RCC 7860 (cell line): ENCODE measurements around the gene LZTR1.
A peak's percentile ranks its signal among the peaks of the same experiment; 100 is the strongest.

Experiments used
- DNase-seq: peaks from one replicate; pipeline ENCODE4 v3.0.0-alpha.2; 2015; ENCODE audit warnings: low spot score
- FAIRE-seq: peaks from 2 replicates; lab custom pipeline; 2012; peaks lifted over from hg19 to GRCh38; lab: Jason Lieb, UNC

LZTR1 gene

DNA sequence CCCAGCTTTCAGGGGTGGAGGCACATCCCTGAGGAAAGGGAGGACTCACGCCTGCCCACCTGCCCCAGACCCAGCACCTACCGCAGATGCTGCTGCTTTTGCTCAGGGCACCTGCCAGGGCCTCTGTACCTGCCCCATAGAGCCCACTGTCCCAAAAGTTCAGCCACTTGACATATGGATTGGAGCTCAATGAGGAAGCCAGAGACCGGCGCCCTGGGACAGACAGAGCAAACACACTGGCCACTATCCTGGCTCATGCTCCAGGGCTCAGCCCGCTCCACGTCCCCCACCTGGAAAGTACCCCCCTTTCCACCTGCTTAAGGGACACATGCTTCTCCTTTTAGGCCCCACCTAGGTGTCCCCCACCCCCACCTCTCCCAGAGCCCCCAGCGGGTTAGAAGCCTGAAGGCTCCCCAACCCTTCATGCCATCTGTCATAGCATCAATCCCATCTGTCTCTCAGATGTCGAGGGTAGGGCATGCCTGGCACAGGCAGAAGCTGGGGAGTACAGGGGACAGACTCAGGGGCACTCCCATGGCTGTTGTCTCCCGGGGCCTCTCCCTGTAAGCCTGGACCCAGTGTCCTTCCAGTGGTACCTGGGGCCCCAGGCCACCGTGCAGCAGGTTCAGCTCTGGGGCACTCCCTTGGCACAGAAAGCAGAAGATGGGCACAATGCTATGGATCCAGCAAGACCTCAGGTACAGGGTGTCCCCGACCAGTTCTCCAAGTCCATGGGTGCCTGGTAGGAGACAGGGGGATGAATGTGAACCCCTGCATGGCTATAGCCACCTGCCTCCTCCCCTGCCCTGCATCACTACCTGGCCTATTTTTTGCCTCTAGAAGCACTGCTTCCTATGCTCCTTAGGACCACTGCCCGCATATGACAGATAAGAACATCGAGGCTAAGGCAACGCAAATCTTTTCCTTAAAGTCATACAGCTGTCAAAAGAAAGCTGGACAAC lies 30.6 kb downstream of the LZTR1 start:
- FAIRE-seq (no peak), DNase-seq (no peak)

DNA sequence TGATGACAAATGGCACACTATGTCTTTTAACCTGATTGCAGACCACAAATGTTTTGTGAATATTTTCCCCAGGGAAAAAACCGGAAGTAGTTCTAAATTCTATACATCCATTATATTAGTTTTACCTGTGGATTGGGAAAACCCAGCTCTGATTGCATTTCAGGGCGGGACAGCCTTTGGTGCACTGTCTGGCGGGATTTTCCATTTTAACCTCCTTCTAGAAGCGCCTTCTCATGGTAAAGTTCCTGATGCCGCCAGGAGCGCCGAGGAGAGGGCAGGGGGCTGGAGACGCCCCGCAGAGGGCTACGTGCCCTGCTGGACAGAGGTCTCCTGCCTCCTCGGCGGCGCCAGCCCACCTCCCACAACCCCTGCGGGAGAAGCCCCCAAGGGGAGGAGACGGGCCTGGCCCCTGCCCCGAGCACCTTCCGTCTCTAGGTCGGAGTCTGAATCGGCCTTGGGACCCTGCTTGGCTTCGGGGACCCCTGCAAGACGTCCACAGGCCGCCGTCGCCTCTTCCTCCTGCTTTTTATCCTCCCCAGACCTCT lies 31.6 kb downstream of the LZTR1 start:
- no peak for DNase-seq
- no peak for FAIRE-seq

DNA sequence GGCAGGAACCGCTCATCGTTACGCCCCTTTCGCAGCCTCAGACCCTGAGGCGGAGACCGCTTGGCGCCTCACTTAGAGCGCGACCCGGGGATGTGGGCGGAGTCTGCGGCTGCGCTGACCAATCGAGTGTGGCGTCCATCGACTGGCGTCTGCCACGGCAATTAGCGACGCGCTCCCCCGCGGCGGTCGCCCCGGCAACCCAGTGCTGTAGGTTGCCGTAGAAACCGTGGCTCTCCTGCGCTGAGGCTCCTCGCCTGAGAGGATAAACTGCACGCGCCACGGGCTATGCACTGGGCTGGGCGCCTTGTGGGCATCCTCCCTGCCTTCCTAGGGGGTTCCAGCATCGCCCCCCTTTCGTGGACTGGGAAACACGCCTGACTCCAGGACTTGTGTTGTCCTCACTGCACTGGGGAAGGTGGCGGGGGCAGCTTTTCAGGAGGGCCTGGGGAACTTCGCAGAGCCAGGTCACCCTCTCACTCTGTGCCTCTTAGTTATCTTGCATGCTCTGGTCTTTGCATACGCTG lies 32.2 kb downstream of the LZTR1 start:
- DNase-seq (peak; percentile 73), FAIRE-seq (no peak)

DNA sequence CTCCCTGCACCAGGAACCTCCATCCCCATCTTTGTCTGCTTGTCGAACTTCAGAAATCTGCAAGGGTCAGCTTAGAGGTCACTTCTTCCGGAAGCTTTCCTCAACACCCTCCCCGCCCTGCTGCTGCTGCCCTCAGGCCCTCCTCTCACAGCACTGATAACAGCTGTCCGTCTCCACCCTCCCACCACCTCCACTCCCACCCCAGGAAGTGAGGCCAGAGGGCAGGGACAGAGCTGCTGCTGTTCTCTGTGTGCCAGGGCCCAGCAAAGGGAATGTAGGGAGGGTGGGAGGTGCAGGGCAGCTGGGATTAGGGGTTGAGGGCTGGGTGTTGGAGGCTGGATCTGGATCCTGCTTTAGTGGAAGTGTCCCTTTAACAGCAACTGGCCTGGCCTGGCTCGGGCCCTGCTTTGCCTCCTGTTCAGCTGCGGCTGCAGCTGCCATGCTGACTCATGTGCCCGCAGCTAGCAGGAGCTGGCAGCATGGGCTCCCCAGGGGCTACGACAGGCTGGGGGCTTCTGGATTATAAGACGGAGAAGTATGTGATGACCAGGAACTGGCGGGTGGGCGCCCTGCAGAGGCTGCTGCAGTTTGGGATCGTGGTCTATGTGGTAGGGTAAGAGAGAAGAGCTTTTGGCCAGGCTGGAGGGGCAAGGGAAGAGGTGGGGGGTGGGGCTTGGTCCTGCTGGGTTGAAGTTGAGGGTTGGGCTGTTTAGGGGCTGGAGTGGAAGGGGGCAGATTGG lies 32.8 kb downstream of the LZTR1 start, which contains the start of gene P2RX6:
TSS of gene P2RX6 (plus strand) at position 440 of the 740 bp plus-strand sequence. CDS start at position 450, 10 bp downstream.
- FAIRE-seq (no peak), DNase-seq (peak; percentile 36)

DNA sequence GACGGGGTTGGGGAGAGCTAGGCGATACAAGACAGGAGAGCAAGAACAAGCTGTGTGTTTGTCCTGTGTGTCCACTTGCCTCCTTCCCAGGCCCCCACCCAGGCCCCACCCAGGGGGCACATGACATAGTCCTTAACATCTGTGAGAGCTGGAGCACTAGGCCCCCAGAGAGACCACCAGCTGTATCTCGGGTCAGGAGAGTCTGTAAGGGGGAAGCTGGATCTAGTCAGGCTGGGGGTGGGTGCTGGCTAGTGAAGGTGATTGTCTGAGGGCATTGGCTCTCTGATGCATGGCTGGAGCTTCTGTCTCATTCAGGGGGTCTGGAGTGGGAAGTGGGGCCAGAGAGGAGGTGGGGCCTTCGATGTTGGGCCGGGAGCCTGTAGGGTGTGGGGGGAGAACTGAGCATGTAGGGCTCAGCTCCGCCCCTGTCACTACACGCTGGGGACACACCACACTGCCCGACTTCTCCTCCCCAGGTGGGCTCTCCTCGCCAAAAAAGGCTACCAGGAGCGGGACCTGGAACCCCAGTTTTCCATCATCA lies 33.4 kb downstream of the LZTR1 start:
- no peak for DNase-seq
- FAIRE-seq: no peak

DNA sequence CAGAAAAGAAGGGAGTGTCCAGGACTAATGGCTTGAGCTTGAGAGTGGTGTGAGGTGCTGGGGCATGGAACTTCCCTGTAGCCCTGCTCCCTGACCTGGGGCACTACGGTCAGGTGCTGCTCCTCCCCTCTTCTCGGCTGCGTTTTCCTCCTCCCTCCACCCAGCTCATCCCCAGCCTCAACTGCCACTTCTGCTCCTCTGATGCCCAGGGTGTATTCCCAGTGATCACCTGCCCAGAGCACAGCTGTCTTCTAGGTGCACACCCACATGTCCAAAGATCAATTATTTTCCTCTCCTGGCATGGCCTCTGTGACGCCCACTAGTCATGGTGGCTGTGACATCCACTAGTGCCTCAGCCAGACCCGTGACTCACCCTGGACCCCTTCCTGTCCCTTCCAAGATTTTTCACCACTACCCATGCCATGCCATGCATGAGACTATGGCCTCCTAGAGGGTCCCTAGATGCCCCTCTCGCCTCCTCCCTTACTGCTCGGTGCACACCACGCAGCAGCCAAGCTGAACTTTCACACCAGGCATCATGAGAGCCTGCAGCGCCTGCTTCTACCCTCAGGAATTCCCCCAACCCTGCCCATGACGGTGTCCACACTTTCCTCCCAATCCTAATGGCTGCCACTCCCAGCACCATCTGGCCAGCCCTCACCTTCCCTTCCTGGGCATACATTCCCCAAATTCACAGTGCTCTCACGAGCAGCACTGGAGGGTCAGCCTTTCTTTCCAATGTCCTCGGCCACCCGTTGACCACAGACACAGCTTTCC lies 34.7 kb downstream of the LZTR1 start:
- FAIRE-seq (no peak), DNase-seq (no peak)

DNA sequence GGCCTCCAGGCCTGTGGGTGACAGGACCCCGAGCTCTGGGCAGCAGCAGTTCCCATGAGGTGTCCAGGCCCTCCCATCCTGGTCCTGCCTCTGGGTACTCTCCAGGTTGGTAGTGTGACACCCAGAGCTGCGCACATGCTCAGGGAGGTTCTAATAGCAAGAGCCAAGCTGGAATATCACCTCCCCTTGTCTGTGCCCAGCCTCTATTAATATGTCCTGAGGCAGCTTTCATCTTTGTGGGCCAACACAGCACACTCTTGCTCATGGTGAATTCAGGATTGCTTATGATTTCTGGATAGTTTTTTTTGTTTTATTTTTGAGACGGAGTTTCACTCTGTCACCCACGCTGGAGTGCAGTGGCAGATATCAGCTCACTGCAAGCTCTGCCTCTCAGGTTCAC lies 36.2 kb downstream of the LZTR1 start:
- no peak for DNase-seq
- FAIRE-seq: no peak

DNA sequence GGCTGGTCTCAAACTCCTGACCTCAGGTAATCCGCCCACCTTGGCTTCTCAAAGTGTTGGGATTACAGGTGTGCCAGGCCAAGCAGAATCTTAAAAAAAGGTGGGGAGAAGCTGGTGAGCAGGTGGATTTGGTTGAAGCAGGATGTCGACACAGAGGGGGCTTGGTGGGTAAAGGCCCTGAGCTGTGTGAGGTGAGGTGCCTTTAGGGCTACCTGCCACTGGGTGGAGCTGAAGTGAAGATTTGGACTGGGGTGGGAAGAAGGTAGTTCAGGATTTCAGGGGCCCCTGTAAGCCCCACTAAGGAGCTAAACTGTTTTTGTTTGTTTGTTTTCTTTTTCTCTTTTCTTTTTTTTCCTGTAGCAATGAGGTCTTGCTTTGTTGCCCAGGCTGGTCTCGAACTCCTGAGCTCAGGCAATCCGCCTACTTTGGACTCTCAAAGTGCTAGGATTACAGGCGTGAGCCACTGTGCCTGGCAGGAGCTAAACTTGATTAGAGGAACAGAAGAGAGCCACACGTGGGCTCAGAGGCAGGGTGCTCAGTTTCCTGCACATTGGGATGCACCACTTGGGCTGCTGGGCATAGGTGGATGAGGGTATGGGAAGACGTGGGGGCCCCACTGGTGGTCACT lies 38.8 kb downstream of the LZTR1 start:
- no peak for FAIRE-seq
- no peak for DNase-seq

DNA sequence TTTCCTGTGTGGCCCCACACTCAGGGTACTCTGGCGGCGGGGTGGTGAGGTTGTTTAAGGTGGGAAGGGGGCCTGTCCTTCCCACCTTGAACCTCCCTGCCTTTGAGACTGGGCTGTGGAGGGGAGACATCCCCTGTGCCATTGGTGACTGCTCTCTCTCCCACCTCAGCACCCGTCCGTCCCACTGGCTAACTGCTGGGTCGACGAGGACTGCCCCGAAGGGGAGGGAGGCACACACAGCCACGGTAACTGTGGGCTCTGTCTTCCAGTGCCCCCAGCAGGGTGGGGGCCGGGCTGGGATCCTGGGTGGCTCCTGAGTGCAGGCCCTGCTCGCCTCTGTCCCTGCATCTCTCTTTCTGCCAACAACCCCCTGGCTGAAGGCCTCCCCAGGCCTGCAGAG lies 40.4 kb downstream of the LZTR1 start:
- no peak for FAIRE-seq
- DNase-seq: no peak

DNA sequence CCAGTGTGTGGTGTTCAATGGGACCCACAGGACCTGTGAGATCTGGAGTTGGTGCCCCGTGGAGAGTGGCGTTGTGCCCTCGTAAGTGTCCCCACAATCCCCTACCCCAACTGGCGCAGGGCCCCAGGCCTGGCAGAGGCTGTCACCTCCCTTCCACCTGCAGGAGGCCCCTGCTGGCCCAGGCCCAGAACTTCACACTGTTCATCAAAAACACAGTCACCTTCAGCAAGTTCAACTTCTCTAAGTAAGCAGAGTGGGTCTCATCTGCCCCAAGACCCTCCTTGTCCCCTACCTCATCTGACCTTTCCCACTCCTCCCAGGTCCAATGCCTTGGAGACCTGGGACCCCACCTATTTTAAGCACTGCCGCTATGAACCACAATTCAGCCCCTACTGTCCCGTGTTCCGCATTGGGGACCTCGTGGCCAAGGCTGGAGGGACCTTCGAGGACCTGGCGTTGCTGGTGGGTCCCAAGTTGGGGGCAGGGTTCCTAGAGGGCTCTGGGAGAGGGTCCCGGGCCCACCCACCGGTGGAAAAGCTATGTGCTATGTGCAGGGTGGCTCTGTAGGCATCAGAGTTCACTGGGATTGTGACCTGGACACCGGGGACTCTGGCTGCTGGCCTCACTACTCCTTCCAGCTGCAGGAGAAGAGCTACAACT lies 41.0 kb downstream of the LZTR1 start:
- no peak for DNase-seq

DNA sequence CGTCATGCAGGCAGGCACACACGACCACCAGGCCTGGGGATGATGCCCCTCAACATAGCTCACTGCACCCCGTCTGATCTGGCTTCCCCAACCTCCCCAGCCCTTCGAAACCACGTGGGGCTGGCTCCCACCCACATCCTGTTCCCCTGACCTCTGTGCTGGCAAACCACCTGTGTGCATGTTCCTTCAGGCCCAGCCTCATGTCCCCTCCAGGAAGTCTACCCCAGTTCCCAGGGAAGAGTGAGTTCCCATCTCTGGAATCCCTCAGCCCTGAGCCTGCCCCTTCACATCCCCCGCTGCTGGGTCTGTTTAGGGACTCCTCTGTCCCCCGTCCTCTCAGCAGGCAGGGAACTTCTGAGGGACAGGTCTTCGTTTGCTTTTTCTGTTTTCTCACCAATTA lies 43.2 kb downstream of the LZTR1 start:
- DNase-seq (no peak), FAIRE-seq (no peak)

More for the DNA sequence above, 41.0 kb downstream of the LZTR1 start:
- FAIRE-seq: no peak

DNA sequence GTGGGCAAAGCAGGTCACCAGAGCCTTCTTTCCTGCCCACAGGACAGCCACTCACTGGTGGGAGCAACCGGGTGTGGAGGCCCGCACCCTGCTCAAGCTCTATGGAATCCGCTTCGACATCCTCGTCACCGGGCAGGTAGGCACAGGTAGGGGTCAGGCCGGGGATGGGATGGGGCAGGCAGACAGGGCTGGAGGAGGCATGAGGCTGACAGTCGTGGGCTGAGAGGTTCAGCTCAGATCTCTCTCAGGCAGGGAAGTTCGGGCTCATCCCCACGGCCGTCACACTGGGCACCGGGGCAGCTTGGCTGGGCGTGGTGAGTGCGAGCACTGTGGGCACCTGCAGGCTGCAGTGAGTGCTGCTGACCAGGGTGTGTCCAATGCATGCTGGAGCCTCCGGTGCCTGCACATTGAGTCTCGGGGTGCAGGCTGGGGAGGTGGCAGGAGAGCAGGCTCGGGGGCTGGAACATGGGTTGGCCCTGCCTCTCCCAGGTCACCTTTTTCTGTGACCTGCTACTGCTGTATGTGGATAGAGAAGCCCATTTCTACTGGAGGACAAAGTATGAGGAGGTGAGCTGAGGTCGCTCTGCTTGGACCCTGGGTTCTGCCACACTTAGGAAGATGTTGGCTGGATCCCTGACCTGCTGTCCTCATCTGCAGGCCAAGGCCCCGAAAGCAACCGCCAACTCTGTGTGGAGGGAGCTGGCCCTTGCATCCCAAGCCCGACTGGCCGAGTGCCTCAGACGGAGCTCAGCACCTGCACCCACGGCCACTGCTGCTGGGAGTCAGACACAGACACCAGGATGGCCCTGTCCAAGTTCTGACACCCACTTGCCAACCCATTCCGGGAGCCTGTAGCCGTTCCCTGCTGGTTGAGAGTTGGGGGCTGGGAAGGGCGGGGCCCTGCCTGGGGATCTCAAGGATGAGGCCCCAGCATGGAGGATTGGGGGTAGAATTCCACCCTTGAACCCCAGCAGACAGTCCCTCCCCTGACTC lies 44.0 kb downstream of the LZTR1 start:
- DNase-seq: no peak
- FAIRE-seq: no peak

DNA sequence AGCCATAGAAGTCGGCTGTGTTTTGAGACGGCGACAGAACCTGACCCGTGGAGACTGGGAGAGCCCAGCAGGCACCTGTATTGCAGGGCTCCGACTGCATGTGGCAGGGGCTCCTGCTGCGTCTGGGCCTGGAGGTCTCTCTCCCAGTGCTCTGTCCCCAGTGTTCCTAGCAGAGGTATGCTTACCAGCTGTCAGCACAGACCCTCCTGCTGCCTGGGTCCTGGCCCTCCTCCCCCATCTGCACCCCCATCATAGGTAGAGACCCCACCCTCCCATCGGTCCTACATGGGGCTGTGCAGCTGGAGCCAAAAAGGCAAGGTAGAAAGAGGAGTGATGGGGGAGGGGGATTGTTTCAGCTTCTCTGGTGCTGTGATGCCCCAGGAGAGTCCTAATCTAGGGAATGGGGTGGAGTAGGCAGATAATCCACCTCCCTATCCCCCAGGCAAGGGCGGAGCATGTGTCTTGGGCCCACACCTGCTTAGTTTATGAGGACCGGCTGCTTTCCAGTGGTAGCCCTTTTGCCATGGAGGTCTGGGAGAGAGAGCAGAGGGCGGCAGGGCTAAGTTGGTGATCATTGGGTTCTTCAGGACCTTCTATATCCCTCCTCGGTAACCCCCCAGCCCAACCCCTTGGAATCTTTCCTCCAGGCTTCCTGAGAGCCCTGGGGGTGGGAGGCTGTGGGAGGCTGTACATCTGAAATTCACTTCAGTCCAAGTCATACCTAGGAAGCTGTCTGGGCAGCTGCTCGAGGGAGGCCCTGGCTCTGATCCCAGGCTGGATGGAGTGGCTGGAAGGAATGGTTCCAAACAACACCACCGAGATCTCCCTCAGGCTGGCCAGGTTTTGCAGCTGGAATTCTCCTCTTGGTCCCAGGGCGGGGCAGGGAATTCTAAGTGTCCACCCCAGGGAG lies 44.9 kb downstream of the LZTR1 start:
- FAIRE-seq (no peak), DNase-seq (no peak)

DNA sequence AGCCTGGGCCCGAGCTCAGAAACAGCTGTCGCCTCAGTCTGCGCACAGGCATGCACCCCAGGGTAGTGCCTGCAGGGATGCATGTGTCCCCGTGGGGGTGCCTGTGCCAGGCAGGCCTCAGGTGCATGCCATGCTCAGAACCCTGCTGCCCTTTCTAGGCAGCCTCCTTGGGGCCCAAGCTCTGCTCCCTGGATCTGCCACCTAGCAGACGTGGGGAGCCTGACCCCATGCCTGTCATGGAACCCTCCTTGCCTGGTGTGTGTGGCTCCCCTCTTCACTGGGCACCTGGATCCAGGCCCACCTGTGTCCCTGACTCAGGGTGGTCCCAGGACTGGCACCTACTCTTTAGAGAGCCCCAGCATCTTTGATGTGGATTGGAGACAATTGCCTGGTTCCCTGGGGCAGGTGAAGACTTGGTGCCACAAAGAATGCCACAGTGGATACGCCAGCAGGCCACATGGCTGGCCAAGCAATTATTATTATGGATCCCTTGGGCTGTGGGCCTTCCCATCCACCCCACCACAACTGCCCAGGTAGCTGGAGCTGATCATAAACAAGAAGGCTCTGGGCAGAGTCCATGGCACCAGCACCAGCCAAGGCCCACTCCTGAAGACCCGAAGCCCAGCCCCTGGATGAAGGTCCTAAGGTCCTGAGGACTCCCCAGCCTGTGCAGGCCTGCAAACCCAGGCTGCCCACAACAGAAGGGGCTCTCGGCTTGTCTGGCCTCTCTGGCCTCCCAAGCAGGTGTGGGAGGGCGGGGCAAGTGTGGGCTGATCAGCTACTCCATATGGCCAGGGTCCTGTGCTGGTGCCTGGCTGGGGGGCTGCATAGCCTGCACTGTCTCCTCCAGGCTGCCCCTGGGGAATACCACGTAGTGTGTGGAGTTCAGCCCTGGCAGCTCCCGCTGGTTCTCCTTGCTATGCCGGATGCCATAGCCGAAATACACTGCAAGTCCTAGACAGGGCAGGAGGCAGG lies 46.5 kb downstream of the LZTR1 start:
- FAIRE-seq (no peak), DNase-seq (no peak)

DNA sequence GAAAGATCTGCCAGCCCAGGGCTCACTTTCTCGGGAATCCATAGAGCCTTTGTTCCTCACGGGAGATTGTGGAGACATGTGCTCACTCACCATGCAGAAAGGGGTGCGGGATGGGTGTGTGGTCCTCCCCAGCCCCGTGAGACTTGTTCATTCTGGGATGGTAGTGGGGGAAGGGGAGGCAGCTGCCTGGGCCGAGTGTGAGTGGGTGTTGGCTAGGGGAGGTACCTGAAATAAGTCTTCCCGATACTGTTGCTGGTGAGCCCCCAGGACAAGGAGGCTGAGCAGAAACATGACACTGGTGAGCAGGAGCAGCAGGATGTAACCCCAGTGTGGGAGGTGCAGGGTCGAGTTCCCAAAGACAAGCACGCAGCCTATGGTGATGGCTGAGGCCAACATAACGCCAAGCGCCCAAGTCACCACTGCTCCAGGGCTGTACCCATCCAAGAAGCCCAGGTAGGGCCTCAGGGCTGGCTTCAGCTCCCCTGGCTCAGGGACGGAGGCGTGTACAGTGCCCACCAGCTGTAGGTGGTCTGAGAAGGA lies 47.5 kb downstream of the LZTR1 start:
- DNase-seq (no peak), FAIRE-seq (no peak)

DNA sequence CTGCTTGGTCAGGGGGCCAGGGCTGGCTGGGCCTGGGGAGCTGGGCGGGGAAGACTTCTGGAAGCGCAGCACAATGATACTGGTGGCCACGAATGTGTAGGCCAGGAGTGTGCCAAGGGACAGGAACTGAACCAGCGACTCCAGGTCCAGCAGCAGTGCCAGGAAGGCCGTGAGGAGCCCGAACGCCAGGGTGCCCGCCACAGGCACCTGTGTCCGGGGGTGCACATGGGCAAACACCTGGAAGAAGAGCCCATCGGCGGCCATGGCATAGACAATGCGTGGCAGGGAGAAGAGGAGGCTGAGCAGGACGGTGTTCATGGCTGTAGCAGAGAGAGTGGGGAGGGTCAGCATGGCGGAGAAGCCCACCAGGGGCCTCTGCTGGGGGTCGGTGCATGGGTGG lies 47.9 kb downstream of the LZTR1 start:
- no peak for DNase-seq
- FAIRE-seq: no peak
